ENCODE results near the gene ETV6. TPM values are rescaled to one million over a fixed set of nuclear protein-coding genes. Genes with fewer than 3 reads are reported as not detected.

The ETV6 gene
- total RNA-seq, 1 experiment from 2014 or later, result 12.4 TPM

GRCh38 chr12:11642785-11643184 is 6.7 kb upstream of the ETV6 start:
- DNase-seq (ENCODE audit: low read depth), result no peak

- no peak for DNase-seq (ENCODE audit: low read depth)
Measured at GRCh38 chr12:11645391-11645790, 4.1 kb upstream of the ETV6 start.

GRCh38 chr12:11648514-11649412 is 711 bp upstream of the ETV6 start:
- peak; percentile 91 for DNase-seq (ENCODE audit: low read depth)

GRCh38 chr12:11650286-11651281 is 1.1 kb downstream of the ETV6 start:
- peak; percentile 60 for DNase-seq (ENCODE audit: low read depth)

- no peak for DNase-seq (ENCODE audit: low read depth)
Measured at GRCh38 chr12:11651381-11651780, 1.9 kb downstream of the ETV6 start.

- peak; percentile 36 for DNase-seq (ENCODE audit: low read depth)
Measured at GRCh38 chr12:11651785-11652184, 2.3 kb downstream of the ETV6 start.

- peak; percentile 57 for DNase-seq (ENCODE audit: low read depth)
Measured at GRCh38 chr12:11652351-11653040, 3.0 kb downstream of the ETV6 start.

GRCh38 chr12:11653215-11653753 is 3.8 kb downstream of the ETV6 start:
- DNase-seq (ENCODE audit: low read depth), result peak; percentile 19

- no peak for DNase-seq (ENCODE audit: low read depth)
Measured at GRCh38 chr12:11654338-11654737, 4.9 kb downstream of the ETV6 start.

- no peak for DNase-seq (ENCODE audit: low read depth)
Measured at GRCh38 chr12:11654802-11655201, 5.3 kb downstream of the ETV6 start.

- DNase-seq (ENCODE audit: low read depth), result no peak
Measured at GRCh38 chr12:11655842-11656241, 6.4 kb downstream of the ETV6 start.

GRCh38 chr12:11656550-11656949 is 7.1 kb downstream of the ETV6 start:
- DNase-seq (ENCODE audit: low read depth), result no peak

- DNase-seq (ENCODE audit: low read depth), result peak; percentile 52
Measured at GRCh38 chr12:11657511-11657910, 8.0 kb downstream of the ETV6 start.

GRCh38 chr12:11658791-11659190 is 9.3 kb downstream of the ETV6 start:
- peak; percentile 80 for DNase-seq (ENCODE audit: low read depth)

- no peak for DNase-seq (ENCODE audit: low read depth)
Measured at GRCh38 chr12:11660624-11661023, 11.2 kb downstream of the ETV6 start.

- DNase-seq (ENCODE audit: low read depth), result no peak
Measured at GRCh38 chr12:11661491-11662089, 12.1 kb downstream of the ETV6 start.

GRCh38 chr12:11662369-11662768 is 12.9 kb downstream of the ETV6 start:
- no peak for DNase-seq (ENCODE audit: low read depth)

GRCh38 chr12:11663130-11663529 is 13.7 kb downstream of the ETV6 start:
- no peak for DNase-seq (ENCODE audit: low read depth)

GRCh38 chr12:11664101-11664500 is 14.6 kb downstream of the ETV6 start:
- DNase-seq (ENCODE audit: low read depth), result no peak
